GM23248 (cell line): Measurements from ENCODE around the gene RRBP1.

Source experiments
- EZH2 ChIP-seq: fragments of 200-600 bp; sonication (generic); IDR thresholded peaks from 2 replicates; pipeline ENCODE4 v1.6.1; 2018; ENCODE audit warnings: antibody characterized with exemption, mild to moderate bottlenecking; ENCODE audit not compliant: insufficient read depth, poor library complexity, severe bottlenecking
- EZH2phosphoT487 ChIP-seq: fragments of 200-600 bp; sonication (generic); IDR thresholded peaks from 2 replicates; pipeline ENCODE4 v1.6.1; 2018; ENCODE audit warnings: antibody characterized with exemption, moderate library complexity, mild to moderate bottlenecking, low read depth; ENCODE audit not compliant: insufficient read depth

DNA sequence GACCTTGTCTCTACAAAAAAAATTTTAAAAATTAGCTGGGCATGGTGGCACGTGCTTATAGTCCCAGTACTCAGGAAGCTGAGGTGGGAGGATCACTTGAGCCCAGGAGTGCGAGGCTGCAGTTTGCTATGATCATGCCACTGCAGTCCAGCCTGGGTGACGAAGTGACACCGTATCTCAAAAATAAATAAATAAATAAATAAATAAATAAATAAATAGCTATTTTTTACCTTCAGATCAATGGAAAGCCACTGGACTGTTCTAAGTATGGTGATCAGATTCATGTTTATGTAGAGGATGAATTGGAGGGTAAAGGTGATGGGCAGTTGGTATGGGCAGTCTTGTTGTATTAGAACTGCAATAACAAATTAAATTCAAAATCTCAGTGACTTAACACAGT, 88.1 kb downstream of the RRBP1 start:
- TF ChIP-seq EZH2 (no peak), EZH2phosphoT487 (no peak)
